ENCODE results near the gene MORN1.

Gene MORN1

DNA sequence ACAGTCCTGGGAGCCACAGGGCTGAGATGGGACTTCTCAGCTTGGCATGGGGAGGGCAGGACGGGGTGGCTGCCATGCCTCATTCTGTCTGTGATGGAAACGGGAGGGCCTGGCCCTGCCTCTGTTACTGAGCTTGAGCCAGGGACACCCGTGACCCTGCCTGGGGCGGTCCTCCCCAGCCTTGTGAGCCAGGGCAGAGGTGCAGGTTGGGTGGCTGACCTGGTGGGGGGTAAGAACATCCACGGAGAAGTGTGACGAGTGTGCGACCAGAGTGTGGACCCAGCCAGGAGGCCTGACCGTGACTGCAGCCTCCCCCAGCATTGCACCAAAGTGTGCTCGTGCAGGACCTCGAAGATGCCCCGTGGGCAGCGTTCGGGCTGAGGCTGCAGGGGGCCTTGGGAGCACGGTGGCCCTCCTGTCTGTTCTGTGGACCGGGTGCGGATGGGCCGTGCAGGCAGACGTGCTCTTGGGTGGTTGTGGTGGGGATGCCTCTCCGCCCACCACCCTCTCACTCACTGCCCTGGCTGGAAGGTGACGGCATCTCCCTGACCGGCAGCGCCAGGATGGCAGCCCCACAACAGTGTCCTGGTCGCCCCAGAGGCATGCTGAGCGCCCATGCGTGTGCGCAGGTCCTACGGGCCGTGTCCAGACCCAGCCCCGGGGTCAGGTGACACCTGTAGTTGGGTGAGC is 117.8 kb downstream of the MORN1 start:
- DNase-seq (ENCODE audit: low read depth): no peak

DNA sequence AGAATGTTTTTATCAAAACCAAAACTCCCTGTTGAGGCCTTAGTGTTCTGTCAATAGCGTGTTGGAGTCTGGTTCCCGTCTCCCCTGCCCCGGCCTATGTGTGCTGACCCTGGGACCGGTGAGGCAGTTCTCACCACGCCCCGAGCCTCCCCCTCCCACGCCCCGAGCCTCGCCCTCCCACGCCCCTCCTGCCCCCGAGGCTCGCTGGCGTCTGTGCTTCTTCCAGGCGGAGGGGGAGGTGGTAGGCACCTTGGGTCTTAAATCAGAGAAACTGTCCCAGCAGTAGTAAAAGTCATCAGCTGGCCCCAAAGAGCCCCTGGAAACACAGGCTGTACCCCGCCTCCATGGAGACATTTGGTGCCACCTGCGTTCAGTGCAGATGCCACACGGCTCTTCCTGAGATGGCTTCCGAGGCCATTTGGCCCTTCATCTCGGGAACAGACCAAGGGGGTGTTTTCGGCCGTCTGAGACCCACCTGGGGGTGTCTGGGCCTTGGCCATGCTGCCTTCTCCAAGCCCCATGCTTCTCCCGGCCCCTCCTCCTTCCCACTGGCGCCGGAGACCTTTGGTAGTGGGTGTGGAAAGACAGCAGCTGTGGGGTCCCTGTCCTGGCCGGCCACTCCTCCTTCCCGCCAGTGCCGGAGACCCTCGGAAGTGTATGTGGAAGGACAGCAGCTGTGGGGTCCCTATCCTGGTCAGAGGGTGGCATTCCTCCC is 118.5 kb downstream of the MORN1 start:
- no peak for DNase-seq (ENCODE audit: low read depth)

DNA sequence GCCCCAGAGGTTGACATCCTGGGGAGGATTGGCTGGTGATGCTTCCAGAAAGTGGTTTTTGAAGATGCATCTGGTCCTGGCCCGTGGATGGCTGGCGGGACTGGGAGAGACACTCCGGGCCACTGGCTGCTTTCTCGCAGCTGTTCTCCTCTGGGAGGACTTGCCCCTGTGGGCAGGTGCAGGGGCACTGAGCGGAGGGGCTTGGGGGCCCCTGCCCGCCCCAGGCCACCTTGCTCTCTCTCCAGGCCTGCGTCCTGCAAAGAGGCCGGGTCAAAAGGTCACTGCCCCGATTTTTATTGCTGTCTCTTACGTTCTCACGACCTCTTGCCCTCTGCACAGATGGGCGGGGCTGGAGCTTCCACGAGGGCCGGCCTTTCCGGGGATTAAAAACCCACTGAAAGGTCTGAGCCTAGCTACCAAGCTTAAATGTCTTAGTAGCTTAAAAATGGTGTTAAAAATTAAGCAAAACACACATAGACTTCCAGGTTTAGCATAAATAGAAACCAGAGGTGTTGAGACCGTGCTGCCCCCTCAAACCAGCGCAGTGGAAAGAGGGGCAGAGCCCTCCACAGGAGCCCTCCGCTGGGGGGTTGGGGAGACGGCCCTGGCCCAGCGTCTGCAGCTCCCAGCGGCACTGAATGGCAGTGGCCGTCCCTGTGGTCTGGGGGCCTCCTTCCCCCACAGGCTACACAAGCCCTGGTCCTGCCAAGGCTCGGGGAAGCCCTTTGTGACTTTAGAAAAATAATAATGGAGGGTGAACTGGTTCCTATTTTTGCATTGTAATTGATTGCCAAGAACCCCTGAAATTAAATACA is 119.3 kb downstream of the MORN1 start:
- DNase-seq (ENCODE audit: low read depth): no peak

Data from stimulated activated CD8-positive, alpha-beta memory T cell treated with anti-CD3 and anti-CD28 coated beads, Interleukin-15, amount 100 ng/mL, for 24 hours (primary cell).